ENCODE data around the gene FYCO1.

DNA sequence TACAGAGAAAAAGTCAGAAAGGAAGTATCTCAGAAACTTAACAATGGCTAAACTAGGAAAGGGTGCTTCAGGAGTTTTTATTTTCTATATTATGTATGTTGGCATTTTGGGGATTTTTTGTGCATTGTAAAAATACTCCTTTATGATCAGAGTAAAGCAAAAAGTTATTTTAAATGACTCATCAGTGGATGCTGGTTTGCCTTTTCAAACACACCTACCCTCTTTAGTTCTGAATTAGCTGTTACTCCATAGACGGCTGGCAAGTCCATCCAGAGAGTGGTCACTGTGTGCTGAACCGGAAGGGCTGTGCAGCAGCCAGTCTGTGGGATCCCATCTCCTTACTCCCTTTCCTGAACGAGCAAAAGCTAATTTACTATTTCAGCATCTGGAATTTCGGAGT lies 108.3 kb downstream of the FYCO1 start:
- TF ChIP-seq POLR2AphosphoS5 (IDR thresholded peaks at IDR 0.05; ENCODE audit: low read depth, low read length) (no peak), POLR2A (IDR thresholded peaks at IDR 0.05; ENCODE audit: low read depth, low read length) (no peak), TAF1 (IDR thresholded peaks at IDR 0.05; ENCODE audit: borderline replicate concordance, low read depth, low read length) (no peak)

All from GM12892 (cell line).